IPS-NIHi7 (cell line): Measurements from ENCODE around the gene ST3GAL2.
"Not testable (repeated sequence)": the region's sequence is repeated elsewhere in the genome, so short reads cannot be mapped to it uniquely, and the experiment has no call there.

Experiments
- DNase-seq: peaks from one replicate; pipeline ENCODE4 v3.0.0; 2012; ENCODE audit warnings: mixed read lengths; ENCODE audit errors: extremely low spot score

ST3GAL2 gene

GRCh38 chr16:70417661-70418060, 21.2 kb downstream of the ST3GAL2 start:
- no peak for DNase-seq

- no peak for DNase-seq
These were observed 21.9 kb downstream of the ST3GAL2 start for GRCh38 chr16:70416748-70417616.

GRCh38 chr16:70413572-70413971, 25.3 kb downstream of the ST3GAL2 start:
- DNase-seq = not testable (repeated sequence)

- DNase-seq = no peak
These were observed 26.5 kb downstream of the ST3GAL2 start for GRCh38 chr16:70412385-70412784.

- no peak for DNase-seq
These were observed 28.2 kb downstream of the ST3GAL2 start for GRCh38 chr16:70410734-70411133.

GRCh38 chr16:70407811-70408274, 31.1 kb downstream of the ST3GAL2 start:
- peak; percentile 41 for DNase-seq

- DNase-seq = not testable (repeated sequence)
These were observed 32.8 kb downstream of the ST3GAL2 start for GRCh38 chr16:70406104-70406503.

GRCh38 chr16:70402916-70403659, 35.8 kb downstream of the ST3GAL2 start:
- DNase-seq = no peak

GRCh38 chr16:70399951-70400350, 38.9 kb downstream of the ST3GAL2 start:
- no peak for DNase-seq

- no peak for DNase-seq
These were observed 39.5 kb downstream of the ST3GAL2 start for GRCh38 chr16:70399381-70399780.

- no peak for DNase-seq
These were observed 40.6 kb downstream of the ST3GAL2 start for GRCh38 chr16:70398177-70398743.

GRCh38 chr16:70396246-70396904, 42.5 kb downstream of the ST3GAL2 start:
- DNase-seq = no peak

GRCh38 chr16:70395345-70395901, 43.5 kb downstream of the ST3GAL2 start:
- peak; percentile 95 for DNase-seq

- DNase-seq = no peak
These were observed 44.0 kb downstream of the ST3GAL2 start for GRCh38 chr16:70394853-70395252.

GRCh38 chr16:70393662-70394061, 45.2 kb downstream of the ST3GAL2 start:
- DNase-seq = no peak

- no peak for DNase-seq
These were observed 46.3 kb downstream of the ST3GAL2 start for GRCh38 chr16:70392606-70393005.

- no peak for DNase-seq
These were observed 46.9 kb downstream of the ST3GAL2 start for GRCh38 chr16:70391881-70392481.

- DNase-seq = no peak
These were observed 47.5 kb downstream of the ST3GAL2 start for GRCh38 chr16:70391446-70391845.

- no peak for DNase-seq
These were observed 48.1 kb downstream of the ST3GAL2 start for GRCh38 chr16:70390774-70391173.

GRCh38 chr16:70388006-70388680, 50.8 kb downstream of the ST3GAL2 start:
- no peak for DNase-seq
